AG04449 (cell line): ENCODE measurements around the gene ATG14.
A peak's percentile ranks its signal among the peaks of the same experiment; 100 is the strongest.
"Not testable (repeated sequence)": the region's sequence is repeated elsewhere in the genome, so short reads cannot be mapped to it uniquely, and the experiment has no call there.

Source experiments
- CTCF ChIA-PET: fragments of 350-600 bp; formaldehyde crosslinking; extraction: SDS; loops from one replicate; lab custom pipeline; 2021; ENCODE audit warnings: antibody characterized with exemption; lab: Yijun Ruan, JAX
- POLR2A ChIA-PET: fragments of 400-600, 350-600 bp; formaldehyde crosslinking; extraction: SDS; loops from one replicate; lab custom pipeline; 2020; ENCODE audit warnings: antibody characterized with exemption, inconsistent platforms; lab: Yijun Ruan, JAX
- DNase-seq: peaks from one replicate; pipeline ENCODE4 v3.0.0-alpha.2; 2010; ENCODE audit warnings: low read depth, low spot score
- H3K4me3 ChIP-seq: 2 replicates; pipeline ENCODE4 v1.5.1; 2011; ENCODE audit warnings: low read depth, mild to moderate bottlenecking, control low read depth, low read length
- CTCF ChIP-seq: IDR thresholded peaks from one replicate; pipeline ENCODE4 v1.5.1; 2011; ENCODE audit warnings: mild to moderate bottlenecking, moderate library complexity, low read length, control low read depth, inconsistent platforms; ENCODE audit not compliant: insufficient read depth; ENCODE audit errors: missing control alignments

ATG14 gene

GRCh38 chr14:55432628-55433027, 21.0 kb upstream of the ATG14 start:
- ChIA-PET CTCF (interaction anchor here (0.6 to 11.0 kb wide), 10 partner anchors 15 to 1059 kb away, joined by 3 to 124 read pairs (median 4); partner anchors contain the start of gene FBXO34), POLR2A (interaction anchor here (0.7 kb wide), 1 partner anchor 156 kb away, joined by 3 read pairs; no protein-coding TSS in a partner anchor)
- no peak for DNase-seq
- TF ChIP-seq CTCF: no peak
- no peak overlapping the region for H3K4me3 ChIP-seq

- POLR2A ChIA-PET: no interaction called here
- CTCF ChIA-PET: interaction anchor here (0.6 to 11.0 kb wide), 14 partner anchors 13 to 1031 kb away, joined by 3 to 124 read pairs (median 3); partner anchors contain the start of gene FBXO34
- no peak overlapping the region for H3K4me3 ChIP-seq
- TF ChIP-seq CTCF: peak; percentile 44
- DNase-seq: no peak
Observed at GRCh38 chr14:55430024-55430690, 18.5 kb upstream of the ATG14 start.

GRCh38 chr14:55427439-55427838, 15.8 kb upstream of the ATG14 start:
- TF ChIP-seq CTCF: no peak
- H3K4me3 ChIP-seq: no peak overlapping the region
- DNase-seq: no peak
- POLR2A ChIA-PET: interaction anchor here (0.6 kb wide), 1 partner anchor 16 kb away, joined by 3 read pairs; no protein-coding TSS in a partner anchor
- CTCF ChIA-PET: interaction anchor here (0.7 to 11.0 kb wide), 11 partner anchors 8 to 1047 kb away, joined by 3 to 112 read pairs (median 15); partner anchors contain the start of gene FBXO34

- CTCF ChIA-PET: interaction anchor here (0.7 to 11.0 kb wide), 13 partner anchors 8 to 1064 kb away, joined by 3 to 112 read pairs (median 10); partner anchors contain the start of gene FBXO34
- DNase-seq: no peak
- no peak overlapping the region for H3K4me3 ChIP-seq
- TF ChIP-seq CTCF: no peak
- POLR2A ChIA-PET: interaction anchor here (0.6 kb wide), 1 partner anchor 16 kb away, joined by 3 read pairs; no protein-coding TSS in a partner anchor
Observed at GRCh38 chr14:55426891-55427290, 15.3 kb upstream of the ATG14 start.

GRCh38 chr14:55425091-55425490, 13.5 kb upstream of the ATG14 start:
- no peak overlapping the region for H3K4me3 ChIP-seq
- no peak for DNase-seq
- ChIA-PET POLR2A (no interaction called here), CTCF (interaction anchor here (0.9 to 8.1 kb wide), 8 partner anchors 9 to 1065 kb away, joined by 3 to 64 read pairs (median 6); no protein-coding TSS in a partner anchor)
- no peak for TF ChIP-seq CTCF

GRCh38 chr14:55423969-55424368, 12.3 kb upstream of the ATG14 start:
- POLR2A ChIA-PET: no interaction called here
- no peak for TF ChIP-seq CTCF
- no peak for DNase-seq
- CTCF ChIA-PET: interaction anchor here (1.0 to 8.1 kb wide), 9 partner anchors 9 to 212 kb away, joined by 3 to 64 read pairs (median 7); no protein-coding TSS in a partner anchor
- no peak overlapping the region for H3K4me3 ChIP-seq

- DNase-seq, H3K4me3 ChIP-seq, POLR2A ChIA-PET: not testable (repeated sequence)
- CTCF ChIA-PET: interaction anchor here (0.7 to 7.1 kb wide), 6 partner anchors 9 to 176 kb away, joined by 3 to 46 read pairs (median 3); no protein-coding TSS in a partner anchor
Observed at GRCh38 chr14:55422338-55422737, 10.7 kb upstream of the ATG14 start.
